Articular chondrocyte of knee joint (primary cell): Measurements from ENCODE around the gene CBY1. TPM values are rescaled to one million over a fixed set of nuclear protein-coding genes. Genes with fewer than 3 reads are reported as not detected.

ENCODE experiments used
- total RNA-seq: library from RNA; depleted of rRNA; stranded (reverse); fragments of >200 nt; gene quantifications from 2 replicates; pipeline ENCODE4 v1.2.3, GENCODE V29; 2012

CBY1 gene
- total RNA-seq = 16.1 and 19.7 TPM in 2 replicates

GRCh38 chr22:38656256-38657044 lies at the start of gene CBY1, which contains the start of gene FAM227A:
TSS of gene CBY1 (plus strand) at chr22:38656638. CDS start at chr22:38668055, 11,417 bp downstream.
TSS of gene FAM227A (minus strand) at chr22:38656392. CDS start at chr22:38650168, 6,224 bp downstream.

GRCh38 chr22:38681582-38682335 lies 25.3 kb downstream of the CBY1 start, which contains the start of gene TOMM22:
TSS of gene TOMM22 (plus strand) at chr22:38681957. CDS start at chr22:38681979, 22 bp downstream.

GRCh38 chr22:38700789-38701628 lies 44.6 kb downstream of the CBY1 start, which contains the start of gene JOSD1:
TSS of gene JOSD1 (minus strand) at chr22:38700943. CDS start at chr22:38699987, 956 bp downstream.

GRCh38 chr22:38705235-38706100 lies 49.0 kb downstream of the CBY1 start, which contains the start of gene GTPBP1:
TSS of gene GTPBP1 (plus strand) at chr22:38705944. CDS start at chr22:38705956, 12 bp downstream.

Other genes starting within 250 kb of the CBY1 start
- gene KCNJ4, start 201.4 kb upstream of the CBY1 start, total RNA-seq = not detected in 2 replicates
- gene KDELR3, start 188.5 kb upstream of the CBY1 start, total RNA-seq = 172 and 206 TPM in 2 replicates
- gene DDX17, start 150.3 kb upstream of the CBY1 start, total RNA-seq = 403 and 461 TPM in 2 replicates
- 10.3 and 11.5 TPM in 2 replicates for gene DMC1, start 86.5 kb upstream of the CBY1 start, total RNA-seq
- gene FAM227A, start 246 bp upstream of the CBY1 start, total RNA-seq = 3.1 and 3.3 TPM in 2 replicates
- gene TOMM22, start 25.3 kb downstream of the CBY1 start, total RNA-seq = 70.9 and 76.4 TPM in 2 replicates
- gene JOSD1, start 44.3 kb downstream of the CBY1 start, total RNA-seq = 56.5 and 66.5 TPM in 2 replicates
- gene GTPBP1, start 49.3 kb downstream of the CBY1 start, total RNA-seq = 19.1 and 23.5 TPM in 2 replicates
- gene SUN2, start 99.4 kb downstream of the CBY1 start, total RNA-seq = 69.3 and 82.7 TPM in 2 replicates
- gene DNAL4, start 137.5 kb downstream of the CBY1 start, total RNA-seq = 12.0 and 13.1 TPM in 2 replicates
- gene NPTXR, start 187.4 kb downstream of the CBY1 start, total RNA-seq = 2.6 and 3.0 TPM in 2 replicates
- gene CBX6, start 215.6 kb downstream of the CBY1 start, total RNA-seq = 65.7 and 71.5 TPM in 2 replicates